ENCODE results near the gene OAF. TPM values are rescaled to one million over a fixed set of nuclear protein-coding genes. Genes with fewer than 3 reads are reported as not detected.

Gene OAF
- total RNA-seq, 4 donors from 2014 or later: 30.0 to 100 (median 42.4) TPM

DNA sequence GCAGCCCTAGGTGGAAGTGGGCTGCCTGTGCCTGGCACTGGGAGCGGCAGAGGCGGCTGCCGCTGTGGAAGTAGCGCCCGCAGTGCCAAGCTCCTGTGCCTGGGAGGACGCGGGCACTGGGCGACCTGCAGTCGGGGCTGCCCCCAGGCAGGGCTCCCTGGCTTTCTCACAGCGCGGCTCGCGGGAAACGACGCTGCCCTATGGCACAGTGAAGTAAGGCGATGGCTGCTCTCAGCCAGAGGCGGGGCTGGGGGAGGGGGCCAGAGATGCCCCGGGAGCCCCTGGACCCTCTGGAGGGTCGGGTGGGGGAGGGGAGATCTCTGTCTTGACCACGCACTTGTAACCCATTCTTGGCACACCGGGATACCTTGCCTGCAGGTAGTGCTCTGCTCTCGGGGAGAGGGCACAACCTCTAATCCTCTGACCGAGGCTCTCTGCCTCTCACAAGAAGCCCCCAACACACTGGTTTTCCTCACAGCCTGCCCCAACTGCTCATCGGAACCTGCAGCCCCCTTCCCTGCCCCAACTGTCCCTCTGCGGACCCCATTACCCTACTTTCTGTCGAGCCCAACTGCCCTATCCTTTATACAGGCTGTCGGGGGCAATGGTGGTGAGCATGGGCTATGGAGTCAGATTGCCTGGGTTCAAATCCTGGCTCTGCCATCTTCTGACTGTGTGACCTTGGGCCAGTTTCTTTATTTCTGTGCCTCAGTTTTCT lies 40.7 kb upstream of the OAF start:
- H3K27ac ChIP-seq: no peak overlapping the region
- 77 to 83% methylated on average over 6 to 7 of the region's 27 CpGs for WGBS, 2 donors (ENCODE audit: low coverage in 1 of 2)
- H3K4me3 ChIP-seq: no peak overlapping the region
- no peak for ATAC-seq
- peaks cover 87% of the 10 kb centered on the region for H3K27me3 ChIP-seq
- H3K4me1 ChIP-seq: peaks cover 0 to 44% (median 14%) of the 10 kb centered on the region in 3 donors
- no peaks in the 10 kb centered on the region for H3K36me3 ChIP-seq
- no peak for TF ChIP-seq EP300 (IDR thresholded peaks at IDR 0.05)
- TF ChIP-seq POLR2A (IDR thresholded peaks at IDR 0.05): no peak
- H3K9me3 ChIP-seq: no peaks in the 10 kb centered on the region

DNA sequence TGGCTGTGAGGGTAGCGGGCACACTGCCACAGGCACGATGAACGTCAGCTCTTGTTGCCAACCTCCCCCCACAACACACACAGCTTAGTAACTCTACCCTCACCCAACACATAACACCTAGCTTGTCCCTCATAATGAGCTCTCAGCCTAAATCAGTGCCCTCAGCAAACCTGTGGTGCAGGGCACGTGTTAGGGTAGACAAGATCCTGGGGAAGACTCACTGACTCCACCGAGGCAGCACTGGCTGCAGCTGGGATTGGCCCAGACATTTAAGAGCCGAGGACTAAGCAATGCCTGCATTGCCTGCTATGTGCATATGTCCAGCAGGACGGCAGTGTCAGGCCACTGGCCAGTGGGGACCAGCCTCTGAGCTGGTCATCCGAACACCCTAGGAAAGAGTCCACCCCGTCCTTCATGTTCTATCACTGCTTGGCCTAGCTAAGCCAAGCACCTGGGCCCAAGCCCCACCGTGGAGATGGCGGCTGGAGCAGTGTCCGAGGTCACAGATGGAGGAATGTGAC lies 40.0 kb upstream of the OAF start:
- Histone ChIP-seq H3K27me3 (peaks cover 80% of the 10 kb centered on the region), H3K4me3 (no peak overlapping the region), H3K27ac (no peak overlapping the region), H3K4me1 (peaks cover 0 to 44% (median 14%) of the 10 kb centered on the region in 3 donors), H3K9me3 (no peaks in the 10 kb centered on the region), H3K36me3 (no peaks in the 10 kb centered on the region)
- no peak for ATAC-seq
- TF ChIP-seq EP300 (IDR thresholded peaks at IDR 0.05): no peak
- no peak for TF ChIP-seq POLR2AphosphoS5 (IDR thresholded peaks at IDR 0.05)
- TF ChIP-seq, protein P1, sequence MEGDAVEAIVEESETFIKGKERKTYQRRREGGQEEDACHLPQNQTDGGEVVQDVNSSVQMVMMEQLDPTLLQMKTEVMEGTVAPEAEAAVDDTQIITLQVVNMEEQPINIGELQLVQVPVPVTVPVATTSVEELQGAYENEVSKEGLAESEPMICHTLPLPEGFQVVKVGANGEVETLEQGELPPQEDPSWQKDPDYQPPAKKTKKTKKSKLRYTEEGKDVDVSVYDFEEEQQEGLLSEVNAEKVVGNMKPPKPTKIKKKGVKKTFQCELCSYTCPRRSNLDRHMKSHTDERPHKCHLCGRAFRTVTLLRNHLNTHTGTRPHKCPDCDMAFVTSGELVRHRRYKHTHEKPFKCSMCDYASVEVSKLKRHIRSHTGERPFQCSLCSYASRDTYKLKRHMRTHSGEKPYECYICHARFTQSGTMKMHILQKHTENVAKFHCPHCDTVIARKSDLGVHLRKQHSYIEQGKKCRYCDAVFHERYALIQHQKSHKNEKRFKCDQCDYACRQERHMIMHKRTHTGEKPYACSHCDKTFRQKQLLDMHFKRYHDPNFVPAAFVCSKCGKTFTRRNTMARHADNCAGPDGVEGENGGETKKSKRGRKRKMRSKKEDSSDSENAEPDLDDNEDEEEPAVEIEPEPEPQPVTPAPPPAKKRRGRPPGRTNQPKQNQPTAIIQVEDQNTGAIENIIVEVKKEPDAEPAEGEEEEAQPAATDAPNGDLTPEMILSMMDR (IDR thresholded peaks at IDR 0.05): no peak
- no peak for TF ChIP-seq POLR2A (IDR thresholded peaks at IDR 0.05)
- WGBS, 2 donors (ENCODE audit: low coverage in 1 of 2): 91% methylated on average over 5 of the region's 12 CpGs; no CpG with 5 or more reads in 1 of the 2 donors

DNA sequence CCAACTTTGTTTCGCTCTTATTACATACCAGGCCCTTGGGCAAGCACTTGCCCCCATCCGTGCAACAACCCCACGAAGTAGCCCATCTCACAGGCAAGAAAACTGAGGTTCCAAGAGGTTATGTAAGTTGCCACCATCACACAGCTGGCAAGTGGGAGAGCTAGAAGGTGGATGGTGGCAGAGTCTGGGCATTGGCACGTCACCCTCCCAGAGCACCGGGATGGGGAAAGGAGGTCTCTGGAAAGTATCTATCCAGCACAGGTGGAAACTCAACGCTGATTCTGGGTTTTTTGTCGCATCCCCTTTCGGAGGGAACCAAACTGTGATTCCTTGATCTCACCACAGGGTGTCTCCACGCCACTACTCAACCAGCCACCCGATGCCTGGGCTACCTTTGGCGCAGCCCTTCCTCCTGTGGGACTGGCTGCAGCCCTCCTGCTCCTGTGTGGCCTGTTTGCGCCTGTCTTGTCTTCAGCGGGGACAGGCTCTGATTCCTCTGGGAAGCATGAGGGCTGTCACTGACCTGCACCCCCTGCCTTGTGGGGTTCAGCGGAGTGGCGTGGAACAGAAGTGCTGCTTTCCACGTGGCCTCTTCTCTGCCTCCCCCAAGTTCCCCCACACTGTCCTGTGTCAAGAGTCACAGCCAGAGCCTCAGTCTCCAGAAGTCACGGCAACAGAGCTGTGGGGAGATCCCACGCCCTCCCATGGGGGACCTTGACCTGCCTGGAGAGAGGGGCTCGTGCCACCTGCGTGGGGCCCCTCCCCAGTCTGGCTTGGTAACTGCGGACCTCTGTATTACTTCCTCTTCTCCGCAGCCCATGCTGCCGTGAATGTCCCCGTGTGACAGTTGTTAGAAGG lies 38.5 kb upstream of the OAF start:
- ATAC-seq: peak; percentile 40
- WGBS, 2 donors (ENCODE audit: low coverage in 1 of 2): 8% methylated on average over 7 of the region's 24 CpGs; no CpG with 5 or more reads in 1 of the 2 donors

DNA sequence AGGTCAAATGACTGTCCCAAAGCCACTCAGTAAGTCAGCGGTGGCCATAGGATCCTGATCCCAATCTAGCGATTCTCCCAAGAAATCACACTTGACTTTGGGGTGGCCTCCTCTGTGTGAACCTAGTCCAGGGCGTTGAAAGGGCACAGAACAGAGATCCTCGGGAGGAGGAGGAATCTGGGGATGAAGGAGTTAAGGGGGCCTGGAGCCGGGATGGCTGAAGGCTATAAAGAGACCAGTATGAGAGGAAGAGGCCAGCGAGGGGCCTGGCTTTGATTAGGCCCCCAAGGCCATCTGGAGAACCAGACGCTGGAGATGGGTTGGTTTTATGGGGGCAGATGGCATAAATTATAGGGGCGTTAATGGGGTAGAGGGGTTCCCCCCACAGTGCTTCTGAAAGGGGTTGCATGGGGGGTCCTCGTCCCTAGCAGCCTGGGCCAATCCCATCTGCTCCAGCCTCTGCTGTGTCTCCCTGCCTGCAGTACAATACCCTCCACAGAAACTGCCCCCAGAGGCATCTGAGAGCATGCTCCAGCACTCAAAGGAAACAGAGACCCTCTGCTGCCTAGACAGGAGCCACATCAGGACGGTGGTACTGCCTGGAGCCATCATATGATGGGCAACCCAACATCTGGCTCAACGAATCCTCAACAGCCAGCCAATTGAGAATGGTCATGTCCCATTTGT lies 37.7 kb upstream of the OAF start:
- Histone ChIP-seq H3K4me3 (no peak overlapping the region), H3K4me1 (peaks cover 0 to 40% (median 14%) of the 10 kb centered on the region in 3 donors), H3K27ac (no peak overlapping the region), H3K27me3 (peaks cover 63% of the 10 kb centered on the region), H3K9me3 (no peaks in the 10 kb centered on the region), H3K36me3 (no peaks in the 10 kb centered on the region)
- no peak for ATAC-seq
- WGBS, 2 donors (ENCODE audit: low coverage in 1 of 2): 63 to 69% methylated on average over 5 to 9 of the region's 11 CpGs
- TF ChIP-seq, protein P1 (IDR thresholded peaks at IDR 0.05): no peak
- TF ChIP-seq POLR2AphosphoS5 (IDR thresholded peaks at IDR 0.05) (no peak), POLR2A (IDR thresholded peaks at IDR 0.05) (no peak), EP300 (IDR thresholded peaks at IDR 0.05) (no peak)

More for the DNA sequence above, 38.5 kb upstream of the OAF start:
- Histone ChIP-seq H3K27me3 (peaks cover 72% of the 10 kb centered on the region), H3K9me3 (no peaks in the 10 kb centered on the region), H3K4me1 (peaks cover 0 to 44% (median 14%) of the 10 kb centered on the region in 3 donors), H3K4me3 (no peak overlapping the region), H3K36me3 (no peaks in the 10 kb centered on the region), H3K27ac (no peak overlapping the region)
- TF ChIP-seq, protein P1 (IDR thresholded peaks at IDR 0.05): peak; percentile 43 to 89 (median 84)
- no peak for TF ChIP-seq EP300 (IDR thresholded peaks at IDR 0.05)

DNA sequence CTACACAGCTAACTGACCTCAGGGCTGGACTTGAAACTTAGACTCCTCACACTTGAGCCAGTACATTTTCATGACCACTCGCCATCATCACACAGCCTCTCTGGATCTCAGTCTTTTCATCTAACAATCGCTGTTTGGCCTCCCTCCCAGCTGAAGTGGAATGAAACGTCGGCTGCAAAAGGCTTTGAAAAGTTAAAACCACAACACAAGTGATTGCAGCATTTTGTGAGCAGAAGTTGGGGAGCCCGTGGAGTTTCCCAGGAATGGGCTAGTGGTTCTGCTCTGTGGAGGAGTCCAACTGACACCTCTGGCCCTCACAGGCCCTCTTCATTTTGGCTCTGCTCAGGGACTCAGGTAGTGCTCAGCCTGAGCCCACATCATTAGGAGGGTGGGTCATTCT lies 37.0 kb upstream of the OAF start:
- H3K4me1 ChIP-seq: peaks cover 0 to 38% (median 9%) of the 10 kb centered on the region in 3 donors
- H3K9me3 ChIP-seq: no peaks in the 10 kb centered on the region
- no peak overlapping the region for H3K27ac ChIP-seq
- no peak for TF ChIP-seq POLR2AphosphoS5 (IDR thresholded peaks at IDR 0.05)
- no peak for TF ChIP-seq EP300 (IDR thresholded peaks at IDR 0.05)
- TF ChIP-seq, protein P1 (IDR thresholded peaks at IDR 0.05): no peak
- no peak for TF ChIP-seq POLR2A (IDR thresholded peaks at IDR 0.05)
- no peak for ATAC-seq
- H3K4me3 ChIP-seq: no peak overlapping the region
- no peaks in the 10 kb centered on the region for H3K36me3 ChIP-seq
- 20 to 100% methylated on average over 1 to 2 of the region's 5 CpGs for WGBS, 2 donors (ENCODE audit: low coverage in 1 of 2)
- peaks cover 57% of the 10 kb centered on the region for H3K27me3 ChIP-seq
